Measurements from ENCODE around the gene NFYB. TPM values are rescaled to one million over a fixed set of nuclear protein-coding genes. Genes with fewer than 3 reads are reported as not detected.
A peak's percentile ranks its signal among the peaks of the same experiment; 100 is the strongest.

Gene NFYB
- total RNA-seq, 3 donors from 2014 or later = 16.2 to 73.9 (median 18.9) TPM

DNA sequence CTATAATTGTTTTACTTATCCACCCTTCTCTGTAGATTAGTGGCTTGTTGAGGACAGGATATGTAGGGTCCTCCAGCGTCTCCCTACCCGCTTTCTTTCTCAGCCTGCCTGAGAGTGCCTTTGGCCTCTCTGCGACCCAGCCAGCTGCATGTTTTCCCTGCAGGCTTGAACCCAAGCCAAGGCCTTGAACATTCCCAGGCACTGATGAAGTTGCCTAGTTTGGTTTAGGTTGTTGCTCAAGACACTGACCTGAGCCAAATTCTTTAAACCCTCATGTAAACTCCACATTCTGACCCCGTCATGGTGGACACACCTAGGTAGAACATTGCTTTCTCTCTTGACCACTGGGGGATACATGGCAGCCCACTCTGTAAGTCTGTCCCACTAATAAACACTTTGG lies 44.1 kb upstream of the NFYB start:
- Histone ChIP-seq H3K36me3 (ENCODE audit: low read depth) (no peaks in the 10 kb centered on the region), H3K4me1 (ENCODE audit: low read depth) (no peaks in the 10 kb centered on the region), H3K9me3 (peaks cover 3% of the 10 kb centered on the region), H3K4me3 (no peak overlapping the region)
- peak in 2 of 3 donors; percentile 35 to 47 for DNase-seq
- TF ChIP-seq, protein P1, sequence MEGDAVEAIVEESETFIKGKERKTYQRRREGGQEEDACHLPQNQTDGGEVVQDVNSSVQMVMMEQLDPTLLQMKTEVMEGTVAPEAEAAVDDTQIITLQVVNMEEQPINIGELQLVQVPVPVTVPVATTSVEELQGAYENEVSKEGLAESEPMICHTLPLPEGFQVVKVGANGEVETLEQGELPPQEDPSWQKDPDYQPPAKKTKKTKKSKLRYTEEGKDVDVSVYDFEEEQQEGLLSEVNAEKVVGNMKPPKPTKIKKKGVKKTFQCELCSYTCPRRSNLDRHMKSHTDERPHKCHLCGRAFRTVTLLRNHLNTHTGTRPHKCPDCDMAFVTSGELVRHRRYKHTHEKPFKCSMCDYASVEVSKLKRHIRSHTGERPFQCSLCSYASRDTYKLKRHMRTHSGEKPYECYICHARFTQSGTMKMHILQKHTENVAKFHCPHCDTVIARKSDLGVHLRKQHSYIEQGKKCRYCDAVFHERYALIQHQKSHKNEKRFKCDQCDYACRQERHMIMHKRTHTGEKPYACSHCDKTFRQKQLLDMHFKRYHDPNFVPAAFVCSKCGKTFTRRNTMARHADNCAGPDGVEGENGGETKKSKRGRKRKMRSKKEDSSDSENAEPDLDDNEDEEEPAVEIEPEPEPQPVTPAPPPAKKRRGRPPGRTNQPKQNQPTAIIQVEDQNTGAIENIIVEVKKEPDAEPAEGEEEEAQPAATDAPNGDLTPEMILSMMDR (IDR thresholded peaks at IDR 0.05) = no peak
- ATAC-seq = peak; percentile 49
- intact Hi-C loops (cut with DNase I, micrococcal nuclease) = no loop called here

DNA sequence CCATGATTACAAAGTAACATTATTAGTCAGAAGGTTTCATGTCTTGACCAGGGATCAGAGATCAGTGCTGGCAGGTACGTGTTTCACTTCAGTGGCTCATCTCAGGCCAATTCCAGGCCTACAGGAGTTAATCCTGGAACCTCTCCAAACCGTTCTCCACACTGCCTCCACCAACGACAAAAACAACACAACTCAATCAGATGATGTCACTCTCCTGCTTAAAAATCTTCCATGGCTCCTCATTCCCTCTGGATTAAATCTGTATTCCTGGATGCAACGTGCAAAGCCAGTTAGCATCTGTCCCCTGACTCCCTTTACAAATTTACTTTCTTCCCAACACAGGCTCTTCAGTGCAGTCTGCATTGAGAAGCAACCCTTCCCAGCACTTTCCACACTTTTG lies 43.3 kb upstream of the NFYB start:
- TF ChIP-seq, protein P1 (IDR thresholded peaks at IDR 0.05) = no peak
- ATAC-seq = no peak
- Histone ChIP-seq H3K4me3 (no peak overlapping the region), H3K4me1 (ENCODE audit: low read depth) (no peaks in the 10 kb centered on the region), H3K36me3 (ENCODE audit: low read depth) (no peaks in the 10 kb centered on the region), H3K9me3 (peaks cover 3% of the 10 kb centered on the region)
- intact Hi-C loops (cut with DNase I, micrococcal nuclease) = no loop called here
- DNase-seq = no peak

DNA sequence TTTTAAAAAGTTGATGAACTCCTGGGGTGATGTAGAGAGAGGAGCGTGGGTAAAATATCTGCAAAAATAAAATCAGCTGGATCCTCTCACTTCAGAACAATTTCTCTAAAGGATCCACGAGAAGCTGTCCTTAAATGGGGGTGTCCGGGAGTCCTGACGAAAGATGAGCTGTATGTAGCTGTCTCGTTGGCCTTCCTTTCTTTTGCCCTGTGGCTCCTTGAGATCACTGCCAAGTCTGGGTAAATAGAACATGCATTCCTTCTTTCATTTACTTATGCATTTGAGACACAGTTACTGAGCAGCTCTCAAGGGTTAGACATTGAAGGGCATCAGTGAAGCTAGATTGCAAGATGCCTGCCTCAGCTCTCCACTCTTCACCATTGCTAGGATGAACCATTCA lies 42.4 kb upstream of the NFYB start:
- TF ChIP-seq, protein P1 (IDR thresholded peaks at IDR 0.05) = no peak
- no peak for DNase-seq
- Histone ChIP-seq H3K4me3 (no peak overlapping the region), H3K36me3 (ENCODE audit: low read depth) (no peaks in the 10 kb centered on the region), H3K9me3 (peaks cover 3% of the 10 kb centered on the region), H3K4me1 (ENCODE audit: low read depth) (no peaks in the 10 kb centered on the region)
- intact Hi-C loops (cut with DNase I, micrococcal nuclease) = no loop called here
- no peak for ATAC-seq

DNA sequence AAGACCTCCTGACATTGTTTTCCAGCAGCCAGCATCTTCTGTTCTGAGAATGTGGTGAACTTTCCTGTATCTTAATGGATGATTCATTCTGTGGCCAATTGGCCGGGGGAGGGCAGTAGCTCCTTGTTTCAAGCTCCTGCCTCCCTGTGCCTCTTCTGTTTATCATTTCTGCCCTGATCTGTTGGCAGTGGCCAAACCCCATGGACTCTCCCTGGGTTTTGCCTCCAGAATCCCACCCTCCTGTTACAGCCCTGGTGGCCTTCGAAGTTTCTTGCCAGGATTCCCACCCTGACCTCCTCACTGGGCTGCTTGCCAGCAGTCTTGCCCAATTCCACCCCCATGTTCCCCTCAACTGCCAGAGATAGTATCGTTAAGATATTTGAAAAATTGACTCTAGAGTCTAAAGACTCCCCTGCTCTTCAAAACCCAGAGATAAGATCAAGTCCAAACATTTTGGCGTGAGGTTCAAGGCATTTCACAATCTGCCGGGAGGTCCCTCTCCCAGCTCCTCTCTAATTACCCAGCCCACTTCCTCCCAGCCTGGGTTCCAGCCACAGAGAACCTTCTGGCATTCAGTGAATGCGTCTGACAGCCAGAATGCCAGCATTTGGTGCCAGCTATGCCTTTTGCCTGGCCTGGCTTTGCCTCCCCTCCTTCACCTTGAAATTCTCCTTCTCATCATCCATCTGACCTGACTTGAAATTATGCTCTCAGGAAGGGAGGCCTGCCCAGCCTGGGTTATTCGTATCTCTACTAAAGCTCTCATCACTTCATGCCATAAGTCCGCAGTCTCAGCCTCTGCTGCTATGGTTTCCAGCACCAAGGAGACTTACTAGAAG lies 39.9 kb upstream of the NFYB start:
- H3K9me3 ChIP-seq = no peaks in the 10 kb centered on the region
- no peak overlapping the region for H3K4me3 ChIP-seq
- intact Hi-C loops (cut with DNase I, micrococcal nuclease) = no loop called here
- TF ChIP-seq, protein P1 (IDR thresholded peaks at IDR 0.05) = no peak
- no peaks in the 10 kb centered on the region for H3K4me1 ChIP-seq (ENCODE audit: low read depth)
- peak; percentile 30 to 52 (median 45) for DNase-seq
- no peaks in the 10 kb centered on the region for H3K36me3 ChIP-seq (ENCODE audit: low read depth)
- peak; percentile 70 for ATAC-seq

DNA sequence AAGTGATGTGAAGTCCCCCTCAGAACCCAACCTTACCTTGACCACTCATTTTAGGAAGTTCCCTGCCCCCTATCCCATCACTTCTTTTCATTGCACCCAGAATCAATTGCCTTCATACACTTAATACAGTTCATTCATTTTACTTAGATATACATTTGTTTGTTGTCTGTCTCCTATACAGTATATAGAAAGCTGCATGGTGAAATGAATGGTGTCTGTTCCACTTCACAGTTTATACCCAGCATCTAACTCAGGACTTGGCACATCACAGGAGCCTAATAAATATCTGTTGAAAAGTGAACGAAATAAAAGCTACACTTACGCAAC lies 39.3 kb upstream of the NFYB start:
- no peak for DNase-seq
- TF ChIP-seq, protein P1 (IDR thresholded peaks at IDR 0.05) = no peak
- no peak for ATAC-seq
- Histone ChIP-seq H3K4me1 (ENCODE audit: low read depth) (no peaks in the 10 kb centered on the region), H3K4me3 (no peak overlapping the region), H3K9me3 (no peaks in the 10 kb centered on the region), H3K36me3 (ENCODE audit: low read depth) (no peaks in the 10 kb centered on the region)
- intact Hi-C loops (cut with DNase I, micrococcal nuclease) = no loop called here
